ENCODE results near the gene UST. TPM values are rescaled to one million over a fixed set of nuclear protein-coding genes. Genes with fewer than 3 reads are reported as not detected.

The UST gene
- total RNA-seq, 1 donor from 2014 or later, result 5.5 TPM

DNA sequence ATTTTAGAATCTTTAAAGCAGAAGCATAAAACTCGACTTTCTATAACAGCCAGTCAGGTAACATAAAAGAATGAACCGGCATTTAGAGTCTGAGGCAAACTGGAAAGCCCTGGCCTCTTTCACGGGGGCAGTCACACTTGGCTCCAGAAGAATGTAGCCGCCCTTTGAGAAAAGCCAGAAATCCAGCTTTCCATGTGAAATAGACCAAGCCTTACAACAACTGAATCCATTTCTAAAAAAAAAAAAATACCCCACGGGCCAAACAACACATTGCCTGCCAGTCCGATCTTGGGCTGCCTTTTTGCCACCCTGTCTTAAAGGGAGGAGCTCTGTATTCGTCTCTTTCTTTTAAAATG is 317.8 kb downstream of the UST start:
- Mint-ChIP-seq H3K27ac (ENCODE audit: unreplicated experiment) (no peak overlapping the region), H3K4me3 (no peak overlapping the region), H3K4me1 (peaks cover 7% of the 10 kb centered on the region), H3K27me3 (ENCODE audit: low read depth) (no peaks in the 10 kb centered on the region), H3K36me3 (ENCODE audit: low read depth) (no peaks in the 10 kb centered on the region), H3K9me3 (peaks cover 3% of the 10 kb centered on the region)
- TF ChIP-seq, protein P1, sequence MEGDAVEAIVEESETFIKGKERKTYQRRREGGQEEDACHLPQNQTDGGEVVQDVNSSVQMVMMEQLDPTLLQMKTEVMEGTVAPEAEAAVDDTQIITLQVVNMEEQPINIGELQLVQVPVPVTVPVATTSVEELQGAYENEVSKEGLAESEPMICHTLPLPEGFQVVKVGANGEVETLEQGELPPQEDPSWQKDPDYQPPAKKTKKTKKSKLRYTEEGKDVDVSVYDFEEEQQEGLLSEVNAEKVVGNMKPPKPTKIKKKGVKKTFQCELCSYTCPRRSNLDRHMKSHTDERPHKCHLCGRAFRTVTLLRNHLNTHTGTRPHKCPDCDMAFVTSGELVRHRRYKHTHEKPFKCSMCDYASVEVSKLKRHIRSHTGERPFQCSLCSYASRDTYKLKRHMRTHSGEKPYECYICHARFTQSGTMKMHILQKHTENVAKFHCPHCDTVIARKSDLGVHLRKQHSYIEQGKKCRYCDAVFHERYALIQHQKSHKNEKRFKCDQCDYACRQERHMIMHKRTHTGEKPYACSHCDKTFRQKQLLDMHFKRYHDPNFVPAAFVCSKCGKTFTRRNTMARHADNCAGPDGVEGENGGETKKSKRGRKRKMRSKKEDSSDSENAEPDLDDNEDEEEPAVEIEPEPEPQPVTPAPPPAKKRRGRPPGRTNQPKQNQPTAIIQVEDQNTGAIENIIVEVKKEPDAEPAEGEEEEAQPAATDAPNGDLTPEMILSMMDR (conservative IDR thresholded peaks at IDR 0.05), result no peak
- no peak for DNase-seq (ENCODE audit: low read depth, low spot score)

DNA sequence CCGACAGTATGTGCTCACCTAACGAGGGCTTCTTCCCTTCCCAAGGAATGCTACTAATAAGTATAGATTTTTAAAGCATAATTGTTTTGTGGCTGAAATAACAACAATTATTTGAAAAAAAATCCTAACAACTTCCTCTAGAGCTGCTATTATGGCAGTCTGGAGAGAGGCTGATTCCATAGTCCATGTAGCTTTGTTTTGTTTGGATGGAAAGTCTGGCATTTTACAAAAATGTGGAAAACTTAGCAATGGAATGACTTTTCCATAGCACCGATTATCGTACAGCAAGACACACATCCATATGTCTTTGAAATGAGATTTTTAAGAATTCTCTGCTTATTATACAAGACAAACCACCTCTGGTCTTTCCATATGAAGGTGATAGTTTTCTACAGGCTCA is 318.3 kb downstream of the UST start:
- TF ChIP-seq, protein P1 (conservative IDR thresholded peaks at IDR 0.05), result no peak
- DNase-seq (ENCODE audit: low read depth, low spot score), result no peak
- no peaks in the 10 kb centered on the region for H3K27me3 Mint-ChIP-seq (ENCODE audit: low read depth)
- peaks cover 3% of the 10 kb centered on the region for H3K9me3 Mint-ChIP-seq
- H3K4me1 Mint-ChIP-seq, result peaks cover 7% of the 10 kb centered on the region
- H3K4me3 Mint-ChIP-seq, result no peak overlapping the region
- no peak overlapping the region for H3K27ac Mint-ChIP-seq (ENCODE audit: unreplicated experiment)
- no peaks in the 10 kb centered on the region for H3K36me3 Mint-ChIP-seq (ENCODE audit: low read depth)

DNA sequence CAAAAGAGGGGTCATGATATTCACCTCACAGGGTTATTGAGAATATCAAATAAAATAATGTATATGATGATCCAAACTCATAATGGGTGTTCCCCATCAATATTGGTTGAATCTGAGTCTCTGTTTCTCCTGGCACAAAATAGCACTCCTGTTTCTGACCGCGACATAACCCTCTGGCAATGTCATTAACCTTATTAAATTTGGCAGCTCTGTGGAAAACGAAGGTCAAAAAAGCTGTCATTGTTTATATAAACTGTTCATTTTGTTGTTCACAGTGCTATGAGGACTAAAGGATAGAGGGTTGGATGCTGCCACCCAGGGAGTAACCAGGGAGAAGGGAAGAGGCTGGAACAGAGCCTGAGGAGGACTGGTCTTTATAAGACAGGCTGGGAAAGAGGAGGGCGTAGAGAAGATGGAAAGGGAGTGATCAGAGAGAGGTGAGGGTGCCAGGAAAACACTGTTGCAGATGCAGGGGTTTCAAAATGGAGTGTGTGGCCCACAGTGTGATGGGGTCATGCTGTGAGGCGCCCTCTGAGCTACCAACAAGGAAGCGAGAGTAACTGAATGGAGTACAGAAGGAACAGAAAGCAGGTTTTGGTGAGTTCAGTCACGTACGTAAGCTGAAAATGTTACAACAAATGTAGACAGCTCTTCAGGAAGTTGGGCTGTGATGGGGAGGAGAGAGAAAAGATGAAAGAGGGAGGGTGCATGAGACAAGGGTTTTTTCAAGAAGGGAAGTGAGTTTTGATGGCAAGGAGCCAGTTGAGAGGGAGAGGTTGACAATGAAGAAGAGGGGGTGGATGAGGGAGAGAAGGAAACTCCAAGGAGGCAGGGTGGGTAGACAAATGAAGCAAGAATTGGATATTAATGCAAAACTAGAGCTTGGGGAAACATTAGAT is 319.1 kb downstream of the UST start:
- H3K9me3 Mint-ChIP-seq, result peaks cover 3% of the 10 kb centered on the region
- no peaks in the 10 kb centered on the region for H3K36me3 Mint-ChIP-seq (ENCODE audit: low read depth)
- H3K27ac Mint-ChIP-seq (ENCODE audit: unreplicated experiment), result peak overlapping the region; percentile 31

DNA sequence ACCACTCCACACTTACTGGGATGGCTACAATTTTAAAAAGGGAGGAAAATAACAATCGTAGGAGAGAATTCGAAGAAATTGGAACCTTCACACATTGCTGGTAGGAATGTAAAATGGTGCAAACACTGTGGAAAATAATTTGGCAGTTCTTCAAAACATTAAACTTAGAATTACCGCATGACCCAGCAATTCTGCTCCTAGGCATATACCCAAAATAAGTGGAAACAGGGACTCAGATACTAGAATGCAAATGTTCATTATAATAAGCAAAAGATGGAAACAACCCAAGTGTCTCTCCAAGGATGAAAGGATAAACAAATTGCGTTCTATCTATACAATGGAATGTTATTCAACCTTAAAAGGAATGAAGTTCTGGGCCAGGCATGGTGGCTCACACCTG is 325.2 kb downstream of the UST start:
- Mint-ChIP-seq H3K27ac (ENCODE audit: unreplicated experiment) (no peak overlapping the region), H3K36me3 (ENCODE audit: low read depth) (no peaks in the 10 kb centered on the region), H3K9me3 (peaks cover 3% of the 10 kb centered on the region), H3K4me1 (no peaks in the 10 kb centered on the region), H3K27me3 (ENCODE audit: low read depth) (no peaks in the 10 kb centered on the region), H3K4me3 (no peak overlapping the region)
- no peak for DNase-seq (ENCODE audit: low read depth, low spot score)
- TF ChIP-seq, protein P1 (conservative IDR thresholded peaks at IDR 0.05), result no peak

More for the DNA sequence above, 319.1 kb downstream of the UST start:
- Mint-ChIP-seq H3K27me3 (ENCODE audit: low read depth) (no peaks in the 10 kb centered on the region), H3K4me3 (no peak overlapping the region), H3K4me1 (peaks cover 7% of the 10 kb centered on the region)
- no peak for DNase-seq (ENCODE audit: low read depth, low spot score)
- TF ChIP-seq, protein P1 (conservative IDR thresholded peaks at IDR 0.05), result no peak

DNA sequence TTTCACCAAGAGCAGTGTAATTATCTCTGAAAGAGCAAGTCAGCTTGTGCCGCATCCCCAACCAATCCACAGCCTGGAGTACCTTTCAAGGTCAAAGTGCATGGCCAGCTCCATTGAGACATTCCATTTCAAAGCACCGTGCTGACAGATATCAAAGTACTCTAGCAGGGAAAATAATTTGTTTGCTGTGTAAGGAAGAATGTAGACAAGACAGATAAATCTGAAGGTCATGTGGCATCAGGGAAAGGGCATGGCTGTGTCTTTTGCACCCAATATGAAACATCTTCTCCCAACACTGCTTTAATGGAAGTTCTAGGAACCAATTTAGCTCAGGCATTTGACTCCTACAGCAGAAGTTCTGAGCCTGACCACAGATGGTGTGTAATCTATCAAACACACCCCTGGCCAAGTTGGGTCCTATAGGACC is 328.0 kb downstream of the UST start:
- TF ChIP-seq, protein P1 (conservative IDR thresholded peaks at IDR 0.05), result no peak
- Mint-ChIP-seq H3K27ac (ENCODE audit: unreplicated experiment) (no peak overlapping the region), H3K36me3 (ENCODE audit: low read depth) (no peaks in the 10 kb centered on the region), H3K9me3 (no peaks in the 10 kb centered on the region), H3K27me3 (ENCODE audit: low read depth) (no peaks in the 10 kb centered on the region), H3K4me1 (no peaks in the 10 kb centered on the region), H3K4me3 (no peak overlapping the region)
- DNase-seq (ENCODE audit: low read depth, low spot score), result no peak
